K562 (cell line): ENCODE data around the gene HYAL1. TPM values are rescaled to one million over a fixed set of nuclear protein-coding genes. Genes with fewer than 3 reads are reported as not detected.
"Not testable (repeated sequence)": the region's sequence is repeated elsewhere in the genome, so short reads cannot be mapped to it uniquely, and the experiment has no call there.

Experiments
- ATAC-seq: fragments of 200-7000 bp; cut with Tn5 transposase; 3 replicates; pipeline ENCODE4 v1.9.1; 2020; ENCODE audit warnings: moderate library complexity
- BruUV-seq: library from RNA; stranded (reverse); fragments of 400-500 nt; replicated peaks from 2 replicates; lab custom pipeline; 2021; lab: Mats Ljungman, UMichigan
- CTCF ChIA-PET: fragments of 300-600 bp; formaldehyde crosslinking; extraction: SDS; loops from one replicate; lab custom pipeline; 2021; ENCODE audit warnings: low intra/inter-chr PET ratio; lab: Yijun Ruan, JAX
- POLR2A ChIA-PET: fragments of 300-600, 350-650 bp; sonication (Branson Sonifier 250); formaldehyde crosslinking; extraction: SDS; loops from one replicate; lab custom pipeline; 2021; ENCODE audit warnings: antibody characterized with exemption, inconsistent platforms; lab: Yijun Ruan, JAX
- DNase-seq, 4 experiments: peaks; one replicate each; pipeline versions ENCODE4 v3.0.0 to v3.0.0-alpha.2; 2011 to 2018; ENCODE audit warnings: low spot score in 3 of 4, mixed read lengths in 3 of 4; ENCODE audit errors: extremely low read depth in 1 of 4
- FAIRE-seq: peaks from 2 replicates; lab custom pipeline; 2011; peaks lifted over from hg19 to GRCh38; lab: Jason Lieb, UNC
- H2AFZ ChIP-seq: 2 replicates; pipeline ENCODE4 v1.6.0; 2011; ENCODE audit warnings: low read depth, low read length, control low read depth, inconsistent platforms
- H3K27ac ChIP-seq: fragments of 200-600 bp; 3 replicates; pipeline ENCODE4 v1.8.0; 2011; ENCODE audit warnings: low read depth, mild to moderate bottlenecking, control low read depth, inconsistent platforms, low read length, moderate library complexity, mixed read lengths; ENCODE audit errors: extremely low read depth
- H3K27me3 ChIP-seq, 2 experiments: fragments of 300-600 bp in 1 of 2; 2 replicates in 1 of 2; 3 replicates in 1 of 2; pipeline versions ENCODE4 v1.6.0 to v1.8.0; 2011; ENCODE audit warnings: inconsistent platforms in 2 of 2, low read length in 2 of 2, mild to moderate bottlenecking in 1 of 2, mixed read lengths in 1 of 2, moderate library complexity in 1 of 2; ENCODE audit not compliant: control insufficient read depth in 2 of 2, insufficient read depth in 2 of 2
- H3K36me3 ChIP-seq: fragments of 300-600 bp; 3 replicates; pipeline ENCODE4 v1.8.0; 2011; ENCODE audit warnings: mild to moderate bottlenecking, low read length, inconsistent platforms; ENCODE audit not compliant: control insufficient read depth, insufficient read depth
- H3K4me1 ChIP-seq, 2 experiments: fragments of 200-600 bp in 1 of 2; replicated peaks in 1 of 2; 2 replicates in 1 of 2; 3 replicates in 1 of 2; pipeline versions ENCODE4 v1.5.1 to v1.8.0; 2011; ENCODE audit warnings: inconsistent platforms in 2 of 2, low read length in 2 of 2, mild to moderate bottlenecking in 1 of 2, mixed read lengths in 1 of 2, moderate library complexity in 1 of 2; ENCODE audit not compliant: control insufficient read depth in 2 of 2, insufficient read depth in 2 of 2
- H3K4me2 ChIP-seq: 2 replicates; pipeline ENCODE4 v1.6.1; 2011; ENCODE audit warnings: low read length, control low read depth, inconsistent platforms, mixed read lengths; ENCODE audit not compliant: insufficient read depth
- H3K4me3 ChIP-seq: fragments of 200-600 bp; sonication (generic), shearing (Covaris generic); 2 replicates; pipeline ENCODE4 v1.5.1; 2016; ENCODE audit warnings: control low read depth, inconsistent platforms
- H3K79me2 ChIP-seq: fragments of 200-600 bp; 3 replicates; pipeline ENCODE4 v1.8.0; 2011; ENCODE audit warnings: low read length, inconsistent platforms; ENCODE audit not compliant: control insufficient read depth, insufficient read depth
- H3K9ac ChIP-seq, 2 experiments: 2 replicates each; pipeline versions ENCODE4 v1.6.0 to v1.6.1; 2011; ENCODE audit warnings: low read depth in 2 of 2, low read length in 2 of 2, control low read depth in 1 of 2, inconsistent platforms in 1 of 2, mild to moderate bottlenecking in 1 of 2, mixed read lengths in 1 of 2; ENCODE audit not compliant: insufficient read depth in 1 of 2
- H3K9me1 ChIP-seq: one replicate; pipeline ENCODE4 v1.6.0; 2011; ENCODE audit warnings: inconsistent platforms, mild to moderate bottlenecking, low read length, moderate library complexity; ENCODE audit not compliant: control insufficient read depth, insufficient read depth
- H3K9me3 ChIP-seq: replicated peaks from 2 replicates; pipeline ENCODE4 v1.5.1; 2011; ENCODE audit warnings: low read depth, low read length, inconsistent platforms; ENCODE audit not compliant: control insufficient read depth, insufficient read depth
- H4K20me1 ChIP-seq: replicated peaks from 2 replicates; pipeline ENCODE4 v1.6.1; 2011; ENCODE audit warnings: low read length, inconsistent platforms, mixed read lengths; ENCODE audit not compliant: control insufficient read depth, insufficient read depth
- CAMTA2 ChIP-seq: fragments of 250-450 bp; sonication (Bioruptor Pico); conservative IDR thresholded peaks from 2 replicates; pipeline ENCODE4 v1.5.1; 2022
- E2F3 ChIP-seq: fragments of 250-450 bp; sonication (Bioruptor Pico); IDR thresholded peaks from 2 replicates; pipeline ENCODE4 v1.4.0; 2020; ENCODE audit warnings: mild to moderate bottlenecking
- WHSC1 ChIP-seq: IDR thresholded peaks from one replicate; pipeline ENCODE4 v1.6.1; 2012; ENCODE audit warnings: low read length, control low read depth, inconsistent platforms
- WGBS: fragments of 100-300 bp; shearing (Covaris generic); methylation state at CpG from one replicate; pipeline ENCODE4 v1.1.6; 2016; ENCODE audit warnings: low coverage, mixed read lengths; ENCODE audit not compliant: insufficient coverage; ENCODE audit errors: missing lambda C conversion rate; 5-methylcytosine and 5-hydroxymethylcytosine counted together
- in situ Hi-C: fragments of 300-500 bp; cut with MboI; formaldehyde crosslinking; loops from 4 replicates; pipeline ENCODE4 v1.15.0; 2018; ENCODE audit warnings: inconsistent platforms, mixed read lengths
- intact Hi-C: fragments of 100-400 bp; cut with micrococcal nuclease; formaldehyde crosslinking; loops from 2 replicates; pipeline ENCODE4 v1.14.2; 2022
- polyA plus RNA-seq, 8 experiments: library from polyadenylated mRNA; depleted of rRNA in 4 of 8; stranded (reverse) in 5 of 8; unstranded in 3 of 8; fragments of >200 nt; fragmentation: Nextera tagmentation in 2 of 8; fragmentation: Illumina TruSeq in 1 of 8; extraction: Ambion mirVana in 2 of 8; extraction: Trizol in 1 of 8; gene quantifications; 2 replicates each; pipeline versions ENCODE4 v1.2.1 to v1.2.3, GENCODE V29; 2011 to 2014; ENCODE audit warnings: inconsistent platforms in 1 of 8, missing spikeins in 1 of 8
- total RNA-seq, 7 experiments: library from RNA; depleted of rRNA in 6 of 7; stranded (reverse); fragments of >200 nt in 6 of 7; fragmentation: Illumina TruSeq in 2 of 7; extraction: Trizol in 2 of 7; gene quantifications; 2 replicates each; pipeline versions ENCODE4 v1.2.1 to v1.2.3, GENCODE V29; 2011 to 2021; ENCODE audit warnings: low replicate concordance in 1 of 7
- TF ChIP-seq, protein P1 (sequence below): fragments of 450-650 bp; IDR thresholded peaks from 2 replicates; pipeline ENCODE4 v1.6.1; 2016; ENCODE audit warnings: missing biosample characterization, missing genetic modification characterization
- TF ChIP-seq, protein P2 (sequence below): IDR thresholded peaks from 2 replicates; pipeline ENCODE4 v1.6.1; 2016; ENCODE audit warnings: missing genetic modification characterization, missing compliant biosample characterization
- TF ChIP-seq, protein P3 (sequence below): sonication (generic); formaldehyde crosslinking; IDR thresholded peaks from 2 replicates; pipeline ENCODE4 v1.8.0; 2022; ENCODE audit warnings: mild to moderate bottlenecking, missing genetic modification reagents

The HYAL1 gene
- total and polyA plus RNA-seq, 9 of the 15 experiments (the other 6 are each of a cell fraction or from before 2014, with no cell fraction given) = 1.4 to 8.5 (median 4.7) TPM

DNA sequence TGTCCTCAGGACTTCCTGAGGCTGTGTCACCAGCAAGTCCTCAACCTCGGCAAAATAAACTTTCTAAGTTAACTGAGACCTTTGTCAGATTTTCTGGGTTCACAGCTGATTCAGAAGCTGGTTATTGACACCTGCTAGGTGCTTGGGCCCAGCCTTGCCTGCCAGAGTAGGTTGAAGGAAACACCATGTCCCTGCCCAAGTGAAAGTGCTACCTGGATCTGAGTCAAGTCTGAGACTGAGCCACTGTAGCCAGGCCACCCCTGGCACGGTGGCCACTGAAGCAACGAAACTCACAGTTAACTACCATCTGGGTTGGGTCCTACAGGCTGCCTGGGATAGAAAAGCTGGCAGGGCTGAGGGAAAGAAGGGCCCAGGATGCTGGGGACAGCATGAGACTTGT lies 11.0 kb upstream of the HYAL1 start:
- BruUV-seq = no TSS peak
- WGBS = 70% methylated on average over 3 of the region's 3 CpGs
- in situ Hi-C loops (no loop called here), intact Hi-C loops (no loop called here)
- FAIRE-seq = no peak
- Histone ChIP-seq H3K9me1 (no peaks in the 10 kb centered on the region), H3K4me2 (no peak overlapping the region), H3K4me1 (peaks cover 13 to 31% of the 10 kb centered on the region in 2 experiments), H3K9ac (peak overlapping the region in 1 of 2 experiments; percentile 4; a peak in 1 of 4 replicates)
- POLR2A ChIA-PET = interaction anchor here (0.6 to 1.4 kb wide), 3 partner anchors 13 to 23 kb away, joined by 3 to 6 read pairs (median 3); partner anchors contain the start of genes HYAL3 and NAA80
- TF ChIP-seq, protein P1, sequence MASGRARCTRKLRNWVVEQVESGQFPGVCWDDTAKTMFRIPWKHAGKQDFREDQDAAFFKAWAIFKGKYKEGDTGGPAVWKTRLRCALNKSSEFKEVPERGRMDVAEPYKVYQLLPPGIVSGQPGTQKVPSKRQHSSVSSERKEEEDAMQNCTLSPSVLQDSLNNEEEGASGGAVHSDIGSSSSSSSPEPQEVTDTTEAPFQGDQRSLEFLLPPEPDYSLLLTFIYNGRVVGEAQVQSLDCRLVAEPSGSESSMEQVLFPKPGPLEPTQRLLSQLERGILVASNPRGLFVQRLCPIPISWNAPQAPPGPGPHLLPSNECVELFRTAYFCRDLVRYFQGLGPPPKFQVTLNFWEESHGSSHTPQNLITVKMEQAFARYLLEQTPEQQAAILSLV = no peak
- TF ChIP-seq, protein P2, sequence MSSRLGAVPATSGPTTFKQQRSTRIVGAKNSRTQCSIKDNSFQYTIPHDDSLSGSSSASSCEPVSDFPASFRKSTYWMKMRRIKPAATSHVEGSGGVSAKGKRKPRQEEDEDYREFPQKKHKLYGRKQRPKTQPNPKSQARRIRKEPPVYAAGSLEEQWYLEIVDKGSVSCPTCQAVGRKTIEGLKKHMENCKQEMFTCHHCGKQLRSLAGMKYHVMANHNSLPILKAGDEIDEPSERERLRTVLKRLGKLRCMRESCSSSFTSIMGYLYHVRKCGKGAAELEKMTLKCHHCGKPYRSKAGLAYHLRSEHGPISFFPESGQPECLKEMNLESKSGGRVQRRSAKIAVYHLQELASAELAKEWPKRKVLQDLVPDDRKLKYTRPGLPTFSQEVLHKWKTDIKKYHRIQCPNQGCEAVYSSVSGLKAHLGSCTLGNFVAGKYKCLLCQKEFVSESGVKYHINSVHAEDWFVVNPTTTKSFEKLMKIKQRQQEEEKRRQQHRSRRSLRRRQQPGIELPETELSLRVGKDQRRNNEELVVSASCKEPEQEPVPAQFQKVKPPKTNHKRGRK = no peak
- TF ChIP-seq CAMTA2 (CRISPR knock-in tag) (no peak), E2F3 (CRISPR knock-in tag) (no peak), WHSC1 (no peak)
- TF ChIP-seq, protein P3, sequence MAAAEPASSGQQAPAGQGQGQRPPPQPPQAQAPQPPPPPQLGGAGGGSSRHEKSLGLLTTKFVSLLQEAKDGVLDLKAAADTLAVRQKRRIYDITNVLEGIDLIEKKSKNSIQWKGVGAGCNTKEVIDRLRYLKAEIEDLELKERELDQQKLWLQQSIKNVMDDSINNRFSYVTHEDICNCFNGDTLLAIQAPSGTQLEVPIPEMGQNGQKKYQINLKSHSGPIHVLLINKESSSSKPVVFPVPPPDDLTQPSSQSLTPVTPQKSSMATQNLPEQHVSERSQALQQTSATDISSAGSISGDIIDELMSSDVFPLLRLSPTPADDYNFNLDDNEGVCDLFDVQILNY (CRISPR knock-in tag) = no peak
- TF ChIP-seq, all 486 proteins: peak for 0
- Histone ChIP-seq H3K27ac (no peak overlapping the region), H4K20me1 (no peaks in the 10 kb centered on the region), H3K9me3 (no peaks in the 10 kb centered on the region), H3K36me3 (peaks cover 18% of the 10 kb centered on the region; the same call in 2 of the 3 replicates), H3K4me3 (no peak overlapping the region), H2AFZ (no peak overlapping the region), H3K79me2 (peaks cover 6% of the 10 kb centered on the region; the same call in 2 of the 3 replicates), H3K27me3 (no peaks in the 10 kb centered on the region)
- DNase-seq (no peak), ATAC-seq (no peak)
- CTCF ChIA-PET = no interaction called here

DNA sequence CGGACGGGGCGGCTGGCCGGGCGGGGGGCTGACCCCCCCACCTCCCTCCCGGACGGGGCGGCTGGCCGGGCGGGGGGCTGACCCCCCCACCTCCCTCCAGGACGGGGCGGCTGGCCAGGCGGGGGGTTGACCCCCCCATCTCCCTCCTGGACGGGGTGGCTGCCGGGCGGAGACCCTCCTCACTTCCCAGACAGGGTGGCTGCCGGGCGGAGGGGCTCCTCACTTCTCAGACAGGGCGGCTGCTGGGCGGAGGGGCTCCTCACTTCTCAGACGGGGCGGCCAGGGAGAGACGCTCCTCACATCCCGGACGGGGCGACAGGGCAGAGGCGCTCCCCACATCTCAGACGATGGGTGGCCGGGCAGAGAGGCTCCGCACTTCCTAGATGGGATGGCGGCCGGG lies 8.7 kb upstream of the HYAL1 start:
- 70% methylated on average over 2 of the region's 32 CpGs for WGBS
- H2AFZ ChIP-seq, H3K4me3 ChIP-seq, H4K20me1 ChIP-seq, in situ Hi-C loops, H3K27me3 ChIP-seq, H3K36me3 ChIP-seq, intact Hi-C loops, FAIRE-seq, H3K79me2 ChIP-seq, BruUV-seq, ATAC-seq, DNase-seq, H3K4me1 ChIP-seq, H3K9ac ChIP-seq, POLR2A ChIA-PET, CTCF ChIA-PET, H3K4me2 ChIP-seq, H3K9me3 ChIP-seq, H3K27ac ChIP-seq, H3K9me1 ChIP-seq: not testable (repeated sequence)
